Stomach (tissue), 4 donors: ENCODE measurements around the gene SLC7A5.

ENCODE experiments used
- CTCF ChIP-seq, 7 experiments: fragments of 450-650 bp in 4 of 7; fragments of 200-600 bp in 3 of 7; sonication (generic) in 3 of 7; IDR thresholded peaks; one replicate each; pipeline ENCODE4 v1.5.1; 2016 to 2019; ENCODE audit warnings: antibody characterized with exemption in 7 of 7, control low read depth in 2 of 7, mild to moderate bottlenecking in 1 of 7
- POLR2A ChIP-seq, 4 donors: fragments of 450-650 bp; IDR thresholded peaks; one replicate each; pipeline ENCODE4 v1.6.1; 2016; ENCODE audit warnings: antibody characterized with exemption in 4 of 4, control low read depth in 2 of 4, mild to moderate bottlenecking in 1 of 4, moderate library complexity in 1 of 4
- POLR2AphosphoS5 ChIP-seq, 3 donors: sonication (generic); formaldehyde crosslinking; IDR thresholded peaks; one replicate each; pipeline ENCODE4 v1.6.1; 2016; ENCODE audit warnings: antibody characterized with exemption in 3 of 3

GRCh38 chr16:87815567-87815966 lies 53.7 kb downstream of the SLC7A5 start:
- TF ChIP-seq CTCF (IDR thresholded peaks at IDR 0.05) (no peak), POLR2AphosphoS5 (IDR thresholded peaks at IDR 0.05) (no peak), POLR2A (IDR thresholded peaks at IDR 0.05) (no peak)
